RCC 7860 (cell line): ENCODE measurements around the gene ASCC1.
"Not testable (repeated sequence)": the region's sequence is repeated elsewhere in the genome, so short reads cannot be mapped to it uniquely, and the experiment has no call there.

Experiments
- DNase-seq: peaks from one replicate; pipeline ENCODE4 v3.0.0-alpha.2; 2015; ENCODE audit warnings: low spot score
- FAIRE-seq: peaks from 2 replicates; lab custom pipeline; 2012; peaks lifted over from hg19 to GRCh38; lab: Jason Lieb, UNC

ASCC1 gene

DNA sequence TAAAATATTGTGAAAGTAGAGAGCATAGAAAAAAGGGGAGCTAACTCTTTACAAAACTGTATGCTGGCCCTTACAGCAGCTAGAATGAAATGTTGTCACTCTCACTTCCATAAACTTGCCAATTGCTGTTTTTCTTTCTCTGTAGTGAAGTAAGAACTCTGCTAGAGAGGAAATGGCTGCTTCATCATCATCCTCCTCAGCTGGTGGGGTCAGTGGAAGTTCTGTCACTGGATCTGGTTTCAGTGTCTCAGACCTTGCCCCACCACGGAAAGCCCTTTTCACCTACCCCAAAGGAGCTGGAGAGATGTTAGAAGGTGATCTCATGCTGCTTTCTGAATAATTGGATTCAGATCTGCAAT lies 7.6 kb upstream of the ASCC1 start:
- no peak for FAIRE-seq
- no peak for DNase-seq

DNA sequence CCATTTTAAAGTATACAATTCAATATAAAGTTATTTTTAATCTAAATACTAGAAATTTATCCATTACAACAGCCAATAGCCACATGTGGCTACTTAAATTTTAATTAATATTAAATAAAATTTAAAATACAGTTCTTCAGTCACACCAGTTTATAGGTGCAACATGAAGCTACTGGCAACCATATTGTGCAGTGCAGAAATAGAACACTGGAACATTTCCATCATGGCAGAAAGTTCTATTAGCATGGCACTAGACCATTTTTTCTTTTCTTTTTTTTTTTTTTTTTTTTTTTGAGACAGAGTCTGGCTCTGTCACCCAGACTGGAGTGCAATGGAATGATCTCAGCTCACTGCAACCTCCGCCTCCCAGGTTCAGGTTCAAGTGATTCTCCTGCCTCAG lies 5.2 kb upstream of the ASCC1 start:
- no peak for DNase-seq
- no peak for FAIRE-seq

DNA sequence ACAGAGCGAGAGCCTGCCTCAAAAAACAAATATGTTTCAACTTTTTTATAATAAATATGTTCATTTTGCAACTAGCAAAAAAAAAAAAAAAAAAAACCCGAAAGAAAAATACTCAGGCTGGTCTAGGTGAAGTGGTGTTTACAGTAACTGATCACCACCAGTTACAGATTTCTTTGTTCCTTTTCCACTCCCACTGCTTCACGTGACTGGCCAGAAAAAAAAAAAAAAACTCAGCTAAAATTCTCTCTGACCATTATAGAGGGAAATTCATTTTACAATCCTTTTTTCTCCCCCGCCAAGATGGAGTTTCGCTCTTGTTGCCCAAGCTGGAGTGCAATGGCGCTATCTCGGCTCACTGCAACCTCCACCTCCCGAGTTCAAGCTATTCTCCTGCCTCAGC lies 4.6 kb upstream of the ASCC1 start:
- no peak for FAIRE-seq
- no peak for DNase-seq

DNA sequence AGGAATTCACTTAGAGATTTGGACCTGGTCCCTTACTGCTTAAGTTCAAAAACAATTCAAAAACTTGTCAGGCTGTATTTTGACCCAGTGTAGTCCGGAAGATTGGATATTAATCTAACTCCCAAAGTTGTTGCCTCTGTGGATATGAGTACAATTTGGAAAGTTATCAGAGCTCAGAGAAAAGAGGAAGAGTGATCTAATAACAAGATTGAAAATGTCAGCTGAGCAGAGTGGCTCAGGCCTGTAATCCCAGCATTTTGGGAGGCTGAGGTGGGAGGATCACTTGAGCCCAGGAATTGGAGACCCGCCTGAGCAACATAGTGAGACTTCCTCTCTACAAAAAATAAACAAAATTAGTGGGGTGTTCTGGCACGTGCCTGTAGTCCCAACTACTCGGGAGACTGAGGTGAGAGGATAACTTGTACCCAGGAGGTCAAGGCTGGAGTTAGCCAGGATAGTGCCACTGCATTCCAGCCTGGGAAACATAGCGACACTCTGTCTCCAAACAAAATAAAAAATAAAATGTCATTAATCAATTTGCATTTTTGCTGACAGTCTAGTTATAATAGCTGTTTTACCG lies 3.2 kb upstream of the ASCC1 start:
- FAIRE-seq, result no peak
- no peak for DNase-seq

DNA sequence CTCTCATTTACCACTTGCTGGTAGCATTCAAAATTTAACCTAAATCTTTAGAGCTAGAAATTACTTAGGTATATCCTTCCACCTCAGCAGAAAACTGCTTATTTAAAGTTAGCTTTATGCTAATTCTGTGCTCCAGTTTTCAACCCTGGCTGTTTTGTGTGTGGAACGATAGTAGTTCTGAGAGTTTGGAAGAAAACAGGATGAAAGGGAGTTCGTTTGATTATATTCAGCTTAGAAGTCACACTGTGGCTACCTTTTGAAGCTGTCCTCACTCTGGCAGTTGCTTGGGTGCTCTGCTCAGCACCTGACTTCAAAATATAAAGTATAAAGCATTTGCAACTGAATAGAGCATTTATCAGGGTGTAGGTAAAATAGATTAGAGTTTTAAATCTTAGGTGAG lies 2.6 kb upstream of the ASCC1 start:
- FAIRE-seq (no peak), DNase-seq (no peak)

DNA sequence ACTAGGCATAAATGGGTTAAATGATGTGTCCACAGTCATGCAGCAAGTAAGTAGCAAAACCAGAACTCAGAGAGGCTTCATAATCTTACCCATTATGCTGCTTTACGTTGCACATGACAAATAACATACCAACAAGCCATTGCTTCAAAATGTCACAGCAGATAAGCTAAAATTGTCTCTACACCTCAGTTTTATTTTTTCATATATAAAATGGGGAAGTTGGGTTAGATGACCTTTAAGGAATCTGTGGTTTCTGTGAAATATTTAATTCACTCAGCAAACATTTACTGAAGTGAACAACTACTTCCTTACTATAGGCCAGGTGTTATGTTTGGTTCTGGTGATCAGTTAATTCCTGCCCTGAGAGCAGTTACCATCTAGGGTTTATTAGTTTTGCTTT lies 2.2 kb upstream of the ASCC1 start:
- FAIRE-seq, result no peak
- no peak for DNase-seq

DNA sequence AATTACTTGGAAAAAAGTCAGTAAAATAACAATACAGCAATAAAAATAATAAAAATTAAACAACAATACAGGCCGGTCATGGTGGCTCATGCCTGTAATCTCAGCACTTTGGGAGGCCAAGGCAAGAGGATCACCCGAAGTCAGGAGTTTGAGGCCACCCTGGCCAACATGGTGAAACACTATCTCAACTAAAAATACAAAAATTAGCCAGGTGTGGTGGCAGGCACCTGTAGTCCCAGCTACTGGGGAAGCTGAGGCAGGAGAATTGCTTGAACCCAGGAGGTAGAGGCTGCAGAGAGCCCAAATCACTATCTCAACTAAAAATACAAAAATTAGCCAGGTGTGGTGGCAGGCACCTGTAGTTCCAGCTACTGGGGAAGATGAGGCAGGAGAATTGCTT lies 4.2 kb downstream of the ASCC1 start:
- FAIRE-seq, DNase-seq: not testable (repeated sequence)

DNA sequence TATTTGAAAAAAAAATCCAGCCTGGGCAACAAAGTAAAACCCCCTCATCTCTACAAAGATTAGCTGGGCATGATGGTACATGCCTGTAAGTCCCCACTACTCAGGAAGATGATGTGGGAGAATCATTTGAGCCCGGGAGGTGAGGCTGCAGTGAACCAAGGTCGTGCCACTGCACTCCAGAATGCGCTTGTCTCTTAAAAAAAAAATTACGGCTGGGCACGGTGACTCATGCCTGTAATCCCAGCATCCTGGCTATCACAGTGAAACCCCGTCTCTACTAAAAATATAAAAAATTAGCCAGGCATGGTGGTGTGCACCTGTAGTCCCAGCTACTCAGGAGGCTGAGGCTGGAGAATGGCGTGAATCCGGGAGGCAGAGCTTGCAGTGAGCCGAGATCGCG lies 4.7 kb downstream of the ASCC1 start:
- not testable (repeated sequence) for FAIRE-seq, DNase-seq

DNA sequence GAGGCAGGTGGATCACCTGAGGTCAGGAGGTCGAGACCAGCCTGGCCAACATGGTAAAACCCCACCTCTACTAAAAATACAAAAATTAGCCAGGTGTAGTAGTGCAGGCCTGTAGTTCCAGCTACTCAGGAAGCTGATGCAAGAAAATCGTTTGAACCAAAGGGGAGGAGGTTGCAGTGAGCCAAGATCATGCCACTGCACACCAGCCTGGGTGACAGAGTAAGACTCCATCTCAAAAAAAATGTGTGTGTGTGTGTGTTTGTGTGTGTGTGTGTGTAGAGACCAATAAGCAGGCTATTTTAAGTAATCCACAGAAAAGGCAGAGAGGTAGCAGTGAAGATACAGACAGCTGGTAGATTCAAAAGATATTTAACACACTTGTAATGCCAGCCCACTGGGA lies 7.5 kb downstream of the ASCC1 start:
- not testable (repeated sequence) for FAIRE-seq

DNA sequence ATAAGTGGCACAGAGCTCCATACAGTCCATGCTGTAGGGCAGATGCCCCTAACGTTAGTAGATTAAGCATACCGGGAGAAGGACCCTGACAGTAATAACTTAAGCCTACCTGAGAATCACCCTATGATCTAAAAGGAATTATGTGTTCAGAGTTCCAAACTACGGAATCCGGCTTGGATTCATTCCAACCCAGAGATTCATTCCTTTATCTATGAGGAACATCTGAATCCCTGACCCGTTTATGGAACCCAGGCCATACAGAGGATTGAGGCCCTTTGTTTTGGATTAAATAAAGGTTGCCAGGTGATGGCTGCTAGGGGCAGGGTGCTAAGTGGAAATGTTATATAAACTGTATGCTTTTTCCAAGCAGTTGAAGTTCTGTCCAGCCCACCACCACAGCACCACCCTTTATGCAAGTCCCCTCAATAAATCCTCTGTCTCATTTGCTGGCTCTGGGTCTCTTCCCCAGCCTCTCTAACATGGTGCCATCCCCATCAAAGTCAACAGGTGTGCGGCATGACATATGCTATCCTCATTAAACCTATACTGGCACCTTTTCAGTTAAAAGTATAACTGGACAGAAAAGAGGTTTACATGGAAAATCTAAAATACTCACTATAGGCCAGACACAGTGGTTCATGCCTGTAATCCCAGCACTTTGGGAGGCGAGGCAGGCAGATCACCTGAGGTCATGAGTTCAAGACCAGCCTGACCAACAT lies 9.4 kb downstream of the ASCC1 start:
- no peak for FAIRE-seq
- DNase-seq, result no peak

More for the DNA sequence above, 7.5 kb downstream of the ASCC1 start:
- DNase-seq, result not testable (repeated sequence)

DNA sequence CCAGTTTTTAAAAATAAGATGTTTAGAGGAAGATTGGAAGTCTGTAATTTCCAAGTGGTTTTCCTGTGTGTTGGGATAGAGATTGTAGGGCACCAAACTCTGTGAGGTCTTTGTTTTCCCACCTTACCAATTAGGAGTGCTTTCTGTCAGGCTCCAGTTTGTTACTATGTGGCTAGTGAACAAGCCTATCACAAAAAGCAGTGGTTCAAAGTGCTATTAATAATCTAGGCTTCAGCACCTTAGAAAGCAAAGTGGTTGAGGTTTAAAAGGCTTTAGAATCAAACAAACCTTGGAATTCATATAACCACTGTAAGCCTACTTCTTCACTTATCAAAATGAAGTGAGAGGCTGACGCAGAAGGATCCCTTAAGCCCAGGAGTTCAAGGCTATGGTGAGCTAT lies 11.4 kb downstream of the ASCC1 start:
- no peak for FAIRE-seq

DNA sequence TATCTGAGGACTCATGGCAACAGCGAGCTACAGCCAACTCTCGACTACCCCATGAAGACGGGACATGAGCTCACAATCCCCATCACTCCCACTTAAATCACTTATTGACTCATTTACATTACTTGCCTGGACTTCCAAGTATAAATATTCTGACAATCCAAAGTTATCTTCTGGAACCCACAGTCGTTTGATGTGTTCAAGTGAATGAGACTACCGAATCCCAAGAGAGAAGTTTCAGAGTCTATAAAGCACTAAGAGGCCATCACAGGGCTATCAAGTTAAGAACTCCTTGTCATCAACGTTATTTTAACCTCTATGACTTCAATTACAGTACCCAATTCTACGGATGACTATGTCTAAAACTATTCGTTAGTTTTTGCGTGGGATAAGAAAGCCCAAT lies 11.8 kb downstream of the ASCC1 start:
- DNase-seq (no peak), FAIRE-seq (no peak)

More for the DNA sequence above, 11.4 kb downstream of the ASCC1 start:
- no peak for DNase-seq

DNA sequence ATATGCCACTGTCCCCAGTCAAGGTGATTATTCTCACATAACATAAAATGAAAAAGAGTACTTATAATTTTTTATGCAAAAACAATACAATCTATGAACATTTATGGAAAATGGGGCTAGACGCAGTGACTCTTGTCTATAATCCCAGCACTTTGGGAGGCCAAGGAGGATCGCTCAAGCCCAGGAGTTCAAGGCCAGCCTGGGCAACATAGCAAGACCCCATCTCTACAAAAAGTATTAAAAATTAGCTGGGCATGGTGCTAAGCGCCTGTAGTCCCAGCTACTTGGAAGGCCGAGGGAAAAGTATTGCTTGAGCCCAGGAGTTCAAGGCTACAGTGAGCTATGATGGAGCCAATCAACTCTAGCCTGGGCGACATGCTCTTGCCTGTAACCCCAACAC lies 14.8 kb downstream of the ASCC1 start:
- DNase-seq (no peak), FAIRE-seq (no peak)

DNA sequence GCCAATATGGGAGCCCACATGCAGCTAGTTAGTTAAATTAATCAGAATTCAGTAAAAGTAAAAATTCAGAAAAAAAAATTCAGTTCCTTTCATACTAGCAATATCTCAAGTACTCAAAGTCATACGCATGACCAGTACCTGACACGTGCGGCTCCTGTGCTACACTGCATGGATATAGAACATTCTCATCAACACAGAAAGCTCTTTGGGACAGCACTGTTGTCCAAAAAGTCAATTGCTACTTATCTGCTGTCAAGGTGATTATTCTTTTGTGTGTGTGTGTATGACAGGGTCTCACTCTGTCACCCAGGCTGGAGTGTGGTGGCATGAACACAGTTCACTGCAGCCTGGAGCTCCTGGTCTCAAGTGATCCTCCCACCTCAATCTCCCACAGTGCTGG lies 15.2 kb downstream of the ASCC1 start:
- DNase-seq, result no peak
- no peak for FAIRE-seq

DNA sequence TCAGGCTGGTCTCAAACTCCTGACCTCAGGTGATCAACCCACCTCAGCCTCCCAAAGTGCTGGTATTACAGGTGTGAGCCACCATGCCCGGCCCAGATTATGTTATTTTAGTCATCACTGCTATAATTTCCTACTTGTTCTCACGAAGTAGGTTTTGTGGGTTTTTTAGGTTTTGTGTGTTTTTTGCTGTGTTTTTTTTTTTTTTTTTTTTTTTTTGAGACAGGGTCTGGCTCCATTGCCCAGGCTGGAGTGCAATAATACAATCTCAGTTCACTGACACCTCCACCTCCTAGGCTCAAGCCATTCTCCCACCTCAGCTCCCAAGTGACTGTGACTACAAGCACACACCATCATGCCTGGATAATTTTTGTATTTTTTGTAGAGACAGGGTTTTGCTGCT lies 21.1 kb downstream of the ASCC1 start:
- FAIRE-seq, result no peak
- no peak for DNase-seq

DNA sequence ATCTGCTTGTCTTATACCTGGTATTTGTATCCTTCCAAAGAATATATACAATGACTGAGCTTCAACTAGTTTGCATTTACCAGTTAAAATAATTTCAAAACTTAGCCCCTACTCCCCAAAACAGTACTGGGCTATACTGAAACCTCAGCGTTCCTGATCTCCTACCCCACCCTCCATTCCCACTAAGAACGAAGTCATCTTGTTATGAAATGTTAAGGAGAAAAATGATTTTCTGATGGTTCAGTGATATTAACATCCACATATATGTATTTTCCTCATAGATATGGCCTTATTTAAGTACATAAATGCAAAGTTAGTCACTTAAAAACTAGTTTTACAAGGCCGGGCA lies 29.1 kb downstream of the ASCC1 start:
- FAIRE-seq, result no peak
- no peak for DNase-seq

DNA sequence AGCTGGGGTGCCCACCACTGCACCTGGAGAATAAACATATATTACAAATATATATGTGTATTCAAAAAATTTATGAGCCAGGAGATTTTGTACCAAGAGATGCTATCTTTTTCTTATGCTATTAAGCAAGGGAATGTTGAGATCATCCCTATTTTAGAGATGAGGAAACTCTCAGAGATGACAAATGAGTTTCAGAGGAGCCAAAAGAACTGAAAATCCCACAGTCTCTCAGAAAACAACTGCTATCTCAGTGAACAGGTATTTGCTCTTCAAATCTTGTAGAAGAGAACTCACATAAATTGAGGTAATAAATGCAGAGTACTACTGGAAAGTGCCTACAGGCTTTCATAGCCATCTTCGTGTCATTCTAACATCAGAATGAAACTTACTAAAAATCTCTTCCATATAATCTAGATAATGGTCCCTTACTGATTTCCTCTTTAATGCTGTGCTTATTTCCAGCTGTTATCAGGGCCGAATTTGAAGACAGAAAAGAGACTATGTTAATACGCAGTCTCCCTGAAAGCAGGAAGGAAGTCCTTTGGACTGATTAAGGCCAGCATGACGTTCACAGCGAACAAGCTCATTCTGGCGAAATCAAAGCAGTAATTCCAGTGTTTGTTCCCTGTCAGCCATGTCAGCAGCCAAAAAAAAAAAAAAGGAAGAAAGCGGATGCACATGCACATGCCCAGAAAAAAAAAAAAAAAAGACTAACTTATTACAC lies 29.7 kb downstream of the ASCC1 start:
- no peak for FAIRE-seq

DNA sequence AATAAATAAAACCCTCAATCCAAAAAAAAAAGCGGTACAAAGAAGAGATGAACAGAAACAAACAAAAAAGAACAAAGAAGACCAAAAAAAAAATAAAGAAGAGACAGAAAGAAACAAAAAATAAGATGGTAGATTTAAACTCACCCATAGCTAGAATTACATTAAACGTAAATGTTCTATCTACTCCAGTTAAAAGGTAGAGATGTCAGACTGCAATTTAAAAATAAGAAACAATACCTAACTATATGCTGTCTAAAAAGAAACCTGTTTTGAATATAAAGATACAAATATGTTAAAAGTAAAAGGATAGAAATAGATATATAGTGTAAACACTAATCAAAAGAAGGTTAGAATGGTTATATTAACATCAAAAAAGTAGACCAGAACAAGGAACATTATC lies 31.9 kb downstream of the ASCC1 start:
- DNase-seq (no peak), FAIRE-seq (no peak)

More for the DNA sequence above, 29.7 kb downstream of the ASCC1 start:
- no peak for DNase-seq

DNA sequence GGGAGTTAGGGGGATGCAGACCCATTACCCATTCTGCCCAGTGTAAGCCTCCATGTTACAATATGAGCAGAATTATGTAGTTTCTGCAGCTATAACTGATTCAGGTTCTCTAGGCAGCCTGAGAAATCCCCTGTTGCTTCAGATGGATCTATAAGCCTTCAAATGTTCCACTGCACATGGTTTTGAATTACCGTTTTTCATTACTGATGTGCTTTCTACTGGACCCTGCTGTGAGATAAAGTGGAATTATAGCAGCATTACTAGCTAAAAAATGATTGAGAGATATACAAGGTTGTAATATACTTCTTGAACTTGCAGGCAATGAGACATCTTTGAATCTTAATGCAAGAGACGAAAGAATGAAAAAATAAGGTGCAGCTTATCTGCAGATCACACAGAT lies 38.6 kb downstream of the ASCC1 start:
- DNase-seq, result no peak
- FAIRE-seq, result no peak

DNA sequence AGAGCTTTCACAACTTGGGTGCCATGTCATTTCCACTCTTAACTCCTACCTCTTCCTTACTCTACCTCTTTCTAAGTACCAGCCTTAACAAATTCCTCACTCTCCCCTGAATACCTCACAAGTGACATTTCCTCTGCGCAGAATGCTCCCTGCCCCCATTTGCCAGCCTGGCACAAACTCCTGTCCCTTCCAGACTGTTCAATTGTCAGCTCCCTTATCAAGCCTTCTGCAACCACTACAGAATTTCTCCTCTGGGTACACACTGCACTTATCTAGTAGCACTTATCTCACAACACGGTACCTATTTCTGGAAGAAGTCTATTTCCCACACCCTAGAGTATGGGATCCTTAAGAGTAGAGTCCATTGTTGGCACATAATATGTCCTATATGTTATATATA lies 39.4 kb downstream of the ASCC1 start:
- no peak for FAIRE-seq
- no peak for DNase-seq

DNA sequence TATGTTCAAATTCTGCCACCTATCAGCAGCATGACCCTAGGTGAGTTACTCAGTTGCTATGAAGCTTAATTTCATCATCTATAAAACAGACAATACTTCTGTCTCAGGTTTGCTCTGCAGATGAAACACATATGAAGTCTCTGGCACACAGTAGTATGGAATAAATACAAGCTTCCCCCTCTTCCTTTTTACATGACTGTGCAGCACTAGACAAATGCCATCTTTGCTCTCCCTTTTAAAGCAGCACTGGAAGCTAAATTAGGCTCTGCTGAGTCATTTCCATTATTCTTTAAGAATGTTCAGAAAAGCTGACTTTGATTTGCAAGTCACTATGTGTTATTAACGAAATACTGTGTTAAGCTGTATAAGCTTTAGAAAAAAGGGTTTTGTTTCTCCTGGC lies 40.9 kb downstream of the ASCC1 start:
- FAIRE-seq (no peak), DNase-seq (no peak)

DNA sequence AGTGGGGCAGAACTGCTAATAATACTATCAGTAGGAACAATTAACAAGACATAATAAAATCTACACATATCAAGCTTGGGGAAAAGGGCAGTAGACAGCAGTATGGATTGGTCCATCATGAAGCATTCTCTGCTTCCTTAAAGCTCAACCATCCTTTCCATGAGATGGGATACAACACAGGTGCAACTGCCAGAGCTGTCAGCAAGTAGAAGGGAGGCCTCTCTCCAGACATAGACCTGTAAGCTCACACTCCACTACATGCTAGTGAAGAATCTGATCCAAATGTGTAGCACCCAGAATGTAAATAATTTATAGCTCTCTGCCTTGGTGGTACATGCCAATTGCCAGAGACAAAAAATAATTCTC lies 41.8 kb downstream of the ASCC1 start:
- FAIRE-seq (no peak), DNase-seq (no peak)
